H9 (cell line): ENCODE measurements around the gene OR4C11. TPM values are rescaled to one million over a fixed set of nuclear protein-coding genes. Genes with fewer than 3 reads are reported as not detected.

ENCODE experiments used
- DNase-seq: peaks from one replicate; pipeline ENCODE4 v3.0.0-alpha.2; 2017
- H2AFZ ChIP-seq: one replicate; pipeline ENCODE4 v1.6.1; 2013; ENCODE audit warnings: mild to moderate bottlenecking, low read length, control low read depth, moderate library complexity
- H2AK5ac ChIP-seq: 2 replicates; pipeline ENCODE4 v1.6.1; 2013; ENCODE audit warnings: low read length, control low read depth, mixed read lengths; ENCODE audit not compliant: insufficient read length
- H2BK120ac ChIP-seq: one replicate; pipeline ENCODE4 v1.6.1; 2013; ENCODE audit warnings: low read depth, mild to moderate bottlenecking, low read length, control low read depth, inconsistent platforms; ENCODE audit not compliant: poor library complexity, severe bottlenecking
- H2BK12ac ChIP-seq: 2 replicates; pipeline ENCODE4 v1.6.1; 2013; ENCODE audit warnings: low read length, control low read depth, mixed read lengths, low read depth; ENCODE audit not compliant: insufficient read length
- H2BK15ac ChIP-seq: 2 replicates; pipeline ENCODE4 v1.6.1; 2013; ENCODE audit warnings: low read depth, low read length, control low read depth
- H2BK20ac ChIP-seq: one replicate; pipeline ENCODE4 v1.6.1; 2013; ENCODE audit warnings: low read depth, mild to moderate bottlenecking, low read length, control low read depth, inconsistent platforms; ENCODE audit not compliant: poor library complexity, severe bottlenecking
- H2BK5ac ChIP-seq: 2 replicates; pipeline ENCODE4 v1.6.1; 2013; ENCODE audit warnings: low read length, control low read depth, mixed read lengths; ENCODE audit not compliant: insufficient read length
- H3K14ac ChIP-seq: 2 replicates; pipeline ENCODE4 v1.6.1; 2013; ENCODE audit warnings: low read length, control low read depth; ENCODE audit not compliant: insufficient read depth
- H3K18ac ChIP-seq: 2 replicates; pipeline ENCODE4 v1.6.1; 2013; ENCODE audit warnings: low read depth, mild to moderate bottlenecking, mixed read lengths, low read length, control low read depth; ENCODE audit not compliant: insufficient read length
- H3K23ac ChIP-seq: 2 replicates; pipeline ENCODE4 v1.6.1; 2013; ENCODE audit warnings: low read length, control low read depth, mixed read lengths, low read depth; ENCODE audit not compliant: insufficient read length
- H3K23me2 ChIP-seq: 2 replicates; pipeline ENCODE4 v1.6.1; 2013; ENCODE audit warnings: low read depth, mild to moderate bottlenecking, mixed read lengths, low read length, control low read depth; ENCODE audit not compliant: insufficient read length, poor library complexity, severe bottlenecking
- H3K27ac ChIP-seq: 2 replicates; pipeline ENCODE4 v1.5.1; 2013; ENCODE audit warnings: low read length, control low read depth, mixed read lengths, low read depth; ENCODE audit not compliant: insufficient read length
- H3K27me3 ChIP-seq: 2 replicates; pipeline ENCODE4 v1.6.1; 2013; ENCODE audit warnings: low read length, control low read depth, inconsistent platforms; ENCODE audit not compliant: insufficient read depth
- H3K4ac ChIP-seq: 2 replicates; pipeline ENCODE4 v1.6.1; 2013; ENCODE audit warnings: low read depth, mild to moderate bottlenecking, control low read depth, inconsistent platforms, low read length, moderate library complexity
- H3K4me1 ChIP-seq: 2 replicates; pipeline ENCODE4 v1.6.1; 2013; ENCODE audit warnings: low read length, control low read depth, inconsistent platforms; ENCODE audit not compliant: insufficient read depth
- H3K4me2 ChIP-seq: 2 replicates; pipeline ENCODE4 v1.6.1; 2013; ENCODE audit warnings: low read length, control low read depth, mixed read lengths; ENCODE audit not compliant: insufficient read length, insufficient read depth
- H3K56ac ChIP-seq: 2 replicates; pipeline ENCODE4 v1.6.1; 2013; ENCODE audit warnings: low read depth, mild to moderate bottlenecking, mixed read lengths, low read length, control low read depth; ENCODE audit not compliant: insufficient read length
- H3K79me1 ChIP-seq: 2 replicates; pipeline ENCODE4 v1.6.1; 2013; ENCODE audit warnings: low read depth, mild to moderate bottlenecking, moderate library complexity, low read length, control low read depth, inconsistent platforms; ENCODE audit not compliant: insufficient read depth, poor library complexity, severe bottlenecking
- H3K79me2 ChIP-seq: 2 replicates; pipeline ENCODE4 v1.6.1; 2013; ENCODE audit warnings: low read length, control low read depth, inconsistent platforms; ENCODE audit not compliant: insufficient read depth
- H3K9ac ChIP-seq: 2 replicates; pipeline ENCODE4 v1.6.1; 2013; ENCODE audit warnings: low read length, control low read depth, mixed read lengths; ENCODE audit not compliant: insufficient read length; ENCODE audit errors: extremely low read depth
- H3K9me3 ChIP-seq: one replicate; pipeline ENCODE4 v1.6.1; 2013; ENCODE audit warnings: low read depth, low read length, inconsistent platforms; ENCODE audit not compliant: control insufficient read depth
- H3T11ph ChIP-seq: one replicate; pipeline ENCODE4 v1.6.1; 2013; ENCODE audit warnings: mild to moderate bottlenecking, low read length, control low read depth, inconsistent platforms
- H4K20me1 ChIP-seq: one replicate; pipeline ENCODE4 v1.6.1; 2013; ENCODE audit not compliant: control insufficient read depth, insufficient read length, insufficient read depth
- H4K5ac ChIP-seq: 2 replicates; pipeline ENCODE4 v1.6.1; 2013; ENCODE audit warnings: low read depth, mild to moderate bottlenecking, mixed read lengths, low read length, control low read depth; ENCODE audit not compliant: insufficient read length
- H4K8ac ChIP-seq: replicated peaks from 2 replicates; pipeline ENCODE4 v1.6.1; 2013; ENCODE audit warnings: low read length, control low read depth, mixed read lengths, low read depth; ENCODE audit not compliant: insufficient read length
- H4K91ac ChIP-seq: 2 replicates; pipeline ENCODE4 v1.6.1; 2013; ENCODE audit warnings: low read depth, mild to moderate bottlenecking, moderate library complexity, mixed read lengths, low read length, control low read depth; ENCODE audit not compliant: insufficient read length
- H3K27ac Mint-ChIP-seq, 3 experiments: 2 replicates in 2 of 3; 3 replicates in 1 of 3; pipeline ENCODE4 v1.8.0; 2020 to 2021; ENCODE audit warnings: mixed read lengths in 3 of 3, mild to moderate bottlenecking in 1 of 3, moderate library complexity in 1 of 3
- H3K27me3 Mint-ChIP-seq: 2 replicates; pipeline ENCODE4 v1.8.0; 2021; ENCODE audit warnings: low read depth, mild to moderate bottlenecking, moderate library complexity, mixed read lengths
- H3K36me3 Mint-ChIP-seq, 3 experiments: 2 replicates in 2 of 3; 3 replicates in 1 of 3; pipeline ENCODE4 v1.8.0; 2020 to 2021; ENCODE audit warnings: low read depth in 3 of 3, mixed read lengths in 3 of 3; ENCODE audit not compliant: insufficient read depth in 1 of 3
- H3K4me1 Mint-ChIP-seq, 2 experiments: 2 replicates each; pipeline ENCODE4 v1.8.0; 2020; ENCODE audit warnings: mixed read lengths in 2 of 2
- H3K4me3 Mint-ChIP-seq, 2 experiments: 2 replicates in 1 of 2; 3 replicates in 1 of 2; pipeline ENCODE4 v1.8.0; 2020 to 2021; ENCODE audit warnings: mild to moderate bottlenecking in 2 of 2, mixed read lengths in 2 of 2, moderate library complexity in 1 of 2
- H3K9me3 Mint-ChIP-seq, 2 experiments: 2 replicates in 1 of 2; 3 replicates in 1 of 2; pipeline ENCODE4 v1.8.0; 2020; ENCODE audit warnings: mild to moderate bottlenecking in 2 of 2, mixed read lengths in 2 of 2, moderate library complexity in 1 of 2
- WGBS: extraction: QIAGEN DNeasy Blood & Tissue Kit; methylation state at CpG from one replicate; pipeline ENCODE4 v1.1.7; 2013; ENCODE audit warnings: missing lambda C conversion rate, low lambda C conversion rate, mixed read lengths; ENCODE audit not compliant: insufficient read length; ENCODE audit errors: extremely low coverage; 5-methylcytosine and 5-hydroxymethylcytosine counted together
- total RNA-seq: library from RNA; stranded (reverse); gene quantifications from 2 replicates; pipeline ENCODE4 v1.2.1, GENCODE V29; 2021
- TF ChIP-seq, protein P1 (sequence below): fragments of 200-600 bp; sonication (generic); conservative IDR thresholded peaks from 3 replicates; pipeline ENCODE4 v1.8.0; 2021; ENCODE audit warnings: antibody characterized with exemption, mild to moderate bottlenecking

OR4C11 gene
- total RNA-seq, 1 experiment from 2014 or later: not detected

DNA sequence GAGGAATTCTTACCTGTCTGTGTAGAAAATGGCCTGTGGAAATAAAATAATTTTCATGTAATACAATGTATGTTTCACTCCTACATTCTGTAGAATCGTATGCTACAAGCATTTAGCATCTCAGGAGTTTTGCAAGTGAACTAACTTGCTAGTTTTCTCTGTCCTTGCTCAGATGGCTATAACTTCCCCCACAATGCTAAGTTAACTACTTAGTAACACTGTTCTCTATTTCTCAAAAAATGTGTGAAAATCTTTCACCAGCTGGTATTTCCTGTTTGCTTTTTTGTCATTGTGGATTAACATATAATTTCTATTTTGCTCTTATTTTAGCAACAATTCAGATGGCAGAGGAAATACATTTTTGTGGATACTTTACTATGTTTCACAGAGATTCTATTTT, 45.1 kb upstream of the OR4C11 start:
- Histone ChIP-seq H4K91ac (no peak overlapping the region), H3K23me2 (no peaks in the 10 kb centered on the region), H3K4me2 (no peak overlapping the region), H3K79me2 (no peaks in the 10 kb centered on the region), H3K18ac (no peak overlapping the region), H3K9ac (no peak overlapping the region), H3K4ac (no peak overlapping the region), H4K8ac (no peak overlapping the region), H3K4me1 (no peaks in the 10 kb centered on the region), H4K5ac (no peak overlapping the region), H3K9me3 (peaks cover 52% of the 10 kb centered on the region), H3T11ph (no peak overlapping the region), H2AK5ac (no peak overlapping the region), H3K27ac (no peak overlapping the region), H2BK120ac (no peak overlapping the region), H4K20me1 (no peaks in the 10 kb centered on the region), H3K56ac (no peak overlapping the region), H2BK20ac (no peak overlapping the region), H2BK15ac (no peak overlapping the region), H2BK5ac (no peak overlapping the region), H2AFZ (no peak overlapping the region), H2BK12ac (no peak overlapping the region), H3K27me3 (no peaks in the 10 kb centered on the region), H3K14ac (no peak overlapping the region), H3K79me1 (no peaks in the 10 kb centered on the region), H3K23ac (no peak overlapping the region)
- Mint-ChIP-seq H3K27ac (no peak overlapping the region), H3K27me3 (no peaks in the 10 kb centered on the region), H3K9me3 (peaks cover 53 to 65% of the 10 kb centered on the region in 2 experiments), H3K4me1 (no peaks in the 10 kb centered on the region), H3K4me3 (no peak overlapping the region), H3K36me3 (peaks cover 0 to 3% (median 0%) of the 10 kb centered on the region in 3 experiments; a peak in 2 of 7 replicates)
- no peak for DNase-seq
- TF ChIP-seq, protein P1, sequence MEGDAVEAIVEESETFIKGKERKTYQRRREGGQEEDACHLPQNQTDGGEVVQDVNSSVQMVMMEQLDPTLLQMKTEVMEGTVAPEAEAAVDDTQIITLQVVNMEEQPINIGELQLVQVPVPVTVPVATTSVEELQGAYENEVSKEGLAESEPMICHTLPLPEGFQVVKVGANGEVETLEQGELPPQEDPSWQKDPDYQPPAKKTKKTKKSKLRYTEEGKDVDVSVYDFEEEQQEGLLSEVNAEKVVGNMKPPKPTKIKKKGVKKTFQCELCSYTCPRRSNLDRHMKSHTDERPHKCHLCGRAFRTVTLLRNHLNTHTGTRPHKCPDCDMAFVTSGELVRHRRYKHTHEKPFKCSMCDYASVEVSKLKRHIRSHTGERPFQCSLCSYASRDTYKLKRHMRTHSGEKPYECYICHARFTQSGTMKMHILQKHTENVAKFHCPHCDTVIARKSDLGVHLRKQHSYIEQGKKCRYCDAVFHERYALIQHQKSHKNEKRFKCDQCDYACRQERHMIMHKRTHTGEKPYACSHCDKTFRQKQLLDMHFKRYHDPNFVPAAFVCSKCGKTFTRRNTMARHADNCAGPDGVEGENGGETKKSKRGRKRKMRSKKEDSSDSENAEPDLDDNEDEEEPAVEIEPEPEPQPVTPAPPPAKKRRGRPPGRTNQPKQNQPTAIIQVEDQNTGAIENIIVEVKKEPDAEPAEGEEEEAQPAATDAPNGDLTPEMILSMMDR: no peak
- WGBS: no CpG with 5 or more reads among the region's 1 CpG
